GM21367 (cell line): ENCODE data around the gene SH2D1B.
"Not testable (repeated sequence)": the region's sequence is repeated elsewhere in the genome, so short reads cannot be mapped to it uniquely, and the experiment has no call there.

Source experiments
- ATAC-seq: cut with Tn5 transposase; IDR thresholded peaks from one replicate; pipeline ENCODE4 v1.9.1; 2021; ENCODE audit not compliant: unreplicated experiment

The SH2D1B gene, protein sequence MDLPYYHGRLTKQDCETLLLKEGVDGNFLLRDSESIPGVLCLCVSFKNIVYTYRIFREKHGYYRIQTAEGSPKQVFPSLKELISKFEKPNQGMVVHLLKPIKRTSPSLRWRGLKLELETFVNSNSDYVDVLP

DNA sequence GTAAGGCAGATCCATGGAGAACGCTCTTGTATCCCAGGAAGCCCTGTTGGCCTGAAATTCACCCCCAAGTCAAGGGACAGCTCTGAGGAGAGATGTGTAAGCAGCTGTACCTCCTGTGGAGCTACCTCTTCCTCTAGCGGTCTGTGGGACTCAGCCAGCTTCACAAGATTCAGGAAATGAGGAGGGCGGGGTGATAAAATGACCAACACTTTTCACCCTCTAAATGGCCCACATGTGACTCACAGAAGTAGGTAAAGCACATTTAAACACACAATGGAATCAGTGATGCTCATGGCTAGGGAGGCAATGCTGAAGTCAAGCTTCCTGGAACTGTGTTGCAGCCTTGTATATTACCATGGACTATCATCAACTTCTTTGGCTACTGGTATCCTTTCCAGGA, at the start of gene SH2D1B:
SH2D1B (minus strand) TSS at position 135 of the 400 bp plus-strand sequence; CDS start at position 15, 120 bp downstream.
- no peak for ATAC-seq

DNA sequence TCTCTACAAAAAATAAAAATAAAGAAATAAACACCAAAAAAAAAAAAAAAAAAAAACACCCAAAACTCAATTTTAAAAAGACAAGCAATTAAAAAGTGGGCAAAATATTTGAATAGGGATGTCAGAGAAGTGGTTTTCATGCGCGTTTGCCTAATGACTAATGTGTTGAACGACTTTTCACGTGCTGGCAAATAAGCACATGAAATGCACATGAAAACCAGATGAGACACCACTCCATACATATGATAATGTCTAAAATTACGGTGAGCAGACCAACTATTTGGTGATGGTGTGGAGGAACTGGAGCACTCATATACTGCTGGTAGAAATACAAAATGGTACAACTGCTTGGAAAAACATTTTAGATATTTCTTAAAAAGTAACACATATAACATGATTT, 46.3 kb upstream of the SH2D1B start:
- no peak for ATAC-seq

DNA sequence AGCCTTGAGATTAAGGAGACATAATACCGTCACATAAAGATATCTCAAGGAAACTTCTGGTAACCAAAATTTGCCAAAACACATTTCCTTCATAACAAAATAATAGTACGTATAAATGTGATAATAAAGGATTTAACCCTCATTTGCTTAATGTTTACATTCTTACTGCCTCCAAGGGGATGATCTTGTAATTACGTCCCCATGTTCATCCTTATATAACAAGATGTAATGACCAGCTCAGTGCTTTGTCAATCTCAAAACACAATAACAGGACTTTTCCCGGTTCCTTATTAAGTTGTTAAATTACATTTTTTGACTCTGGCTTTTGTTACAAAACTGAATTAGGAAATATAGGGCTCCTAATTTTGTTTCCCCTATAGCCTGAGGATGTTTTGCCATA, 44.4 kb upstream of the SH2D1B start:
- ATAC-seq, result no peak

DNA sequence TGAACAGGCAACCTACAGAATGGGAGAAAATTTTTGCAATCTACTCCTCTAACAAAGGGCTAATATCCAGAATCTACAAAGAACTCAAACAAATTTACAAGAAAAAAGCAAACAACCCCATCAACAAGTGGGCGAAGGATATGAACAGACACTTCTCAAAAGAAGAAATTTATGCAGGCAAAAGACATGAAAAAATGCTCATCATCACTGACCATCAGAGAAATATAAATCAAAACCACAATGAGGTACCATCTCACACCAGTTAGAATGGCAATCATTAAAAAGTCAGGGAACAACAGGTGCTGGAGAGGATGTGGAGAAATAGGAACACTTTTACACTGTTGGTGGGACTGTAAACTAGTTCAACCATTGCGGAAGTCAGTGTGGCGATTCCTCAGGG, 42.4 kb upstream of the SH2D1B start:
- ATAC-seq, result not testable (repeated sequence)

DNA sequence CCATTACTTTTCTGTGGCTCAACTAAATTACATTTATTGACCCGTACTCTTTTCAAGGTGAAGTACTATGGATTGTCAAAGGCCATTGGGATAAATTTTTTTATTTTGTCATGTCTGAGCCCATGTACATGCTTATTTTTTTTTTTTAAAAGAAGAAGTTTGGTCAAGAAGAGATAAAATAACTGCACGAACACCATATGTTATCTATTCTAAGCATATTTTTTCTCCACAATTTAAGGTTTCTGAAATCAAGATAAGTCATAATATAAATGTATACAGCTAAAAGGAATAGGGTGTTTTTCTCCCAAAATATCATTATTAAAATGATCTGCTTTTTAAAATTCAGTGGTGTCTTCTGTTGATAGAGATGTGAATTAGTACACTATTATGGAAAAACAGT, 35.0 kb upstream of the SH2D1B start:
- ATAC-seq, result no peak

DNA sequence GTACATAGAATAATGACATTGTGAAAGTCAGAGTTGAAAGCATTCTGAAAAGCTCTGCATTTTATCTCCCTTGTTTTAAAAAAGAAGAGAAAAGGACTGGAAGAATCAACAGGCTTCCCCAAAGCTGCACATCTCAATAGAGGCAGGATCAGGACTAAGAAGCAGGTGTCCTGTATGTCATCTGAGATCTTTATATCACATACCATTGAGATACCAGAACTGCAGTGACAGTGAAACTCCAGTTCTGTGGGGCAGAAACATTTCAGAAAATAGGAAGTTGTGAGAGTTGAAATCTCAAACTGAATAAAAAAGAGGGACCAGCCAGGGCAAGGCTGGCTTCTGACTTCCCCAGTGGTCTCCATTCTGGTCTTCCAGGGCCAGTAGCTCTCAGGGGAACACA, 33.0 kb upstream of the SH2D1B start:
- no peak for ATAC-seq

DNA sequence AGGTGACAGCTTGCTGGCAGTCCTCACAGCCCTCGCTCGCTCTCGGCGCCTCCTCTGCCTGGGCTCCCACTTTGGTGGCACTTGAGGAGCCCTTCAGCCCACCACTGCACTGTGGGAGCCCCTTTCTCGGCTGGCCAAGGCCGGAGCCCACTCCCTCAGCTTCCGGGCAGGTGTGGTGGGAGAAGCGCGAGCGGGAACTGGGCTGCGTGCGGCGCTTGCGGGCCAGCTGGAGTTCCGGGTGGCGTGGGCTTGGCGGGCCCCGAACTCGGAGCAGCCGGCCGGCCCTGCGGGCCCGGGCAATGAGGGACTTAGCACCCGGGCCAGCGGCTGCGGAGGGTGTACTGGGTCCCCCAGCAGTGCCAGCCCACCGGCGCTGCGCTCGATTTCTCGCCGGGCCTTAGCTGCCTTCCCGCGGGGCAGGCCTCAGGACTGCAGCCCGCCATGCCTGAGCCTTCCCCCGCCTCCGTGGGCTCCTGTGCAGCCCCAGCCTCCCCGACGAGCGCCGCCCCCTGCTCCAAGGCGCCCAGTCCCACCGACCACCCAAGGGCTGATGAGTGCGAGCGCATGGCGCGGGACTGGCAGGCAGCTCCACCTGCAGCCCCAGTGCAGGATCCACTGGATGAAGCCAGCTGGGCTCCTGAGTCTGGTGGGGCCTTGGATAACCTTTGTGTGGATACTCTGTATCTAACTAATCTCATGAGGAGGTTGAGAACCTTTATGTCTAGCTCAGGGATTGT, 21.2 kb upstream of the SH2D1B start:
- ATAC-seq, result not testable (repeated sequence)

DNA sequence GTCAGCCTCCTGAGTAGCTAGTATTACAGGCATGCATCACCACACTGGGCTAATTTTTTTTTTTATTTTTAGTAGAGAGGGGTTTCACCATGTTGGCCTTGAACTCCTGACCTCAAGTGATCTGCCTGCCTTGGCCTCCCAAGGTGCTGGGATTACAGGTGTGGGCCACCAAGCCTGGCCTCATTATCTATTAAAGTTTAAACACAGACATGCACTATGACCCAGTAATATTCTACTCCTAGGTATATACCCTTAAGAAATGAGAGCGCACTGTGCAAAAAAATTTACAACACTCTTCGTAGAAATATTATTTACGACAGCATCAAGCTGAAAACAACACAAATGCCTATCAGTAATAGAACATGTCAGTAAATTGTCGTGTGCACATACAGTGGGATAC, 18.6 kb upstream of the SH2D1B start:
- no peak for ATAC-seq

DNA sequence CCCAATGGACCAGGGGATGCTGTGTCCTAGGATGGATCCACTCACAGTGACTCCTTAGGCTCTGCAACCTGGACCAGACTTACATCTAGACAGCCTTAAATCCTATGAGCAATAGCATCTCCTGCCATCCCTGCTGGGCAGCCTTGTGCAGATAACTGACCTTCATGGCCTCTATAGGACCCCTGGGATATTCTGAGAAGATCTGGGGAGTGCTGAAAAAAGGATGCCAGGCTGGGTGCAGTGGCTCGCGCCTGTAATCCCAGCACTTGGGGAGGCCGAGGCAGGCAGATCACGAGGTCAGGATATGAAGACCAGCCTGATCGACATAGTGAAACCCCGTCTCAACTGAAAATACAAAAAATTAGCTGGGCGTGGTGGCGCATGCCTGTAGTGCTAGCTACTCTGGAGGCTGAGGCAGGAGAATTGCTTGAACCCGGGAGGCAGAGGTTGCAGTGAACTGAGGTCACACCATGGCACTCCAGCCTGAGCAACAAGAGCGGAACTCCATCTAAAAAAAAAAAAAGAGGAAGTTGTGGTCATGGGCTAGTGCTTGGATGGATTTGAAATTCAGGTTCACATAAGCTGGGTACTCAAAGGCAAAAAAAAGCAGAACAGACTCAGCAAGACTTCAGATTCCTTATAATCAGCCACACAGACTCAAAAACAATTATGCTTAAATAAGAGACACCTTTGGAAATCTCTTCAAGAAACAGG, 10.9 kb upstream of the SH2D1B start:
- ATAC-seq, result no peak

DNA sequence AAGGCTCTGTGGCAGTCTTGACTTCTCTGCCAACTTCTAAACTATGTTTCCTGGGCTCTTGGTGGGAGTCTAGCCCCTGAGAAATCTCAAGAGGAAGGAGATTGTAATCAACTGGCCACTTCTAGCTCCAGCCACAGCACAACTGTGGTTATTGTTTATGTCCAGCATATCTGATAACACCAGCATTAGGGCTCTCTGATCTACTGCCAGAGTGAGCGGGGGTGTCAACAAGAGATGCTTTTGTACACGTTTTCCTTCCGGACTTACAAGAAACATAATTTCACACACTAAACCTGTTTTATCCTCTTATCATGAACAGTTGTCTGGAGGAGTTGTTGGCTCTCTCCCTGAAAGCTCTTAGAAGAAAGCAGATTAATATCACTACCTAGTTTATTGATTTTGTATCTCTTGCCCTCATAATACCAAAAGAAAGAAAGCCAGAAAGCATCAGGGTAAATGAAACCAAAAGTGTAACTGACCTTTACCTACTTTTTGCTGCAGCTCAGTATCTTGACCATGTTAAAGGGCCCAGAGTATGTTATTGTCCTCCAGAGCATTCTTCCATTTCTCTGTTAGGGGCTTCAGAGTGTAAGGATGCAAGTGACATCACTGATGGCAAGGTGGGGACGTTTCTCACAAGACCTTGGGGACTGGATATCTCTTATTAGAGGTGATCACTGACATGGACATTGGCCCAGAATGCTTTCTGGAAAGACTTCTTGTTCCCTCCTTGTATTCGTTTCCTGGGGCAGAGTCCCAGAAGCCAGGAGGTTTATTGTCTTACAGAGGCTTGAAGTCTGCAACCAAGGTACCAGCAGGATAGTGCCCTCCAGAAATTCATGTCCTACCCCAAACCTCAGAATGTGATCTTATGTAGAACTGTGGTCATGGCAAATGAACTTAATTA, 9.6 kb upstream of the SH2D1B start:
- ATAC-seq, result no peak

DNA sequence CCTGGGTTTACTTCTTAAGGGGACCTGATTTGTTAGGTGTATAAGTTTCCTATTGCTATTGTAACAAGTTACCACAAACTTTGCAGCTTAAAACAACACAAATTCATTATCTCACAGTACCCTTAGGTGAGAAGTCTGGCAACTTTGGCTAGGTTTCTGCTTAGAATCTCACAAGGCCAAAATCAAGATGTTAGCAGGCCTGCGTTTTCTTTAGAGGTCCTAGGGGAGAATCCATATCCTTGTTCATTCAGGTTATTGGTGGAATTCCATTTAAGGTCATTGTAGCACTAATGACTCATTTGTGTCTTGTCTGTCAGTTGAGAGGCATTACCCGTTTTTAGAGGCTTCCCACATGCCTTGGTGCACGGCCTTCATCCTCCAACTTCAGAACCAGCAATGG, 8.2 kb upstream of the SH2D1B start:
- no peak for ATAC-seq

DNA sequence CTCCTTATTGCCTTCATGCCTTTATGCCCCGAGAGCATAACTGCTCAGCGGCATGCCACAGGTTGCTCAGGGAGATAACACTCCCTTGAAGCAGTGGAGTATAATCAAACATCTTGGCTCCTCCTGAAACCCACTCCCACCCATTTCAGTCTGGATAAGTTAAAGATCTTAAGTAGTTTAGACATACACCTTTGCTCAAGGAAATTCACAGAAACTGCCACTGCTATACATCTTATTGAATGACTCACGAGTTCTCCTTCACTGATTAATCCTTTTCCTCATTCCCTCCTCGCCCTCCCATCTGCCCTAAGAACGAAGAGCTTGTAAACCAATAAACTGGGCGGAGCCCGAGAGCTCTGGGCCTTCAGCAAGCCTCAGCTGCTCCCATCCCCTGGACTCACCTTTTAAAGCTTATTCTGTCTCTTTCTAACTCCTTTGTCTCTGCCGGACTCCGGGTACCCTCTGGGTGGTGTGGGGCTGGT, 7.6 kb upstream of the SH2D1B start:
- not testable (repeated sequence) for ATAC-seq

DNA sequence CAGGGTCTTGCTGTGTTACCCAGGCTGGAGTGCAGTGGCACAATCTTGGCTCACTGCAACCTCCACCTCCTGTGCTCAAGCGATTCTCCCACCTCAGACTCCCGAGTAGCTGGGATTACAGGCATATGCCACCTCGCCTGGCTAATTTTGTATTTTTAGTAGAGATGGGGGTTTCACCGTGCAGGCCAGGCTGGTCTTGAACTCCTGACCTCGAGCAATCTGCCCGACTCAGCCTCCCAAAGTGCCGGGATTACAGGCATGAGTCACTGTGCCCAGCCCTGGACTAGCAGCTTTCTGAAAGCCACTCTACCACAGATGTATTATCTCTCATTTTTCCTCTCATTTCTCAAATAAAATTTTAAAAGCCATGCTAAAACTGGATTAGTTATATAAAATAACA, 6.6 kb upstream of the SH2D1B start:
- ATAC-seq, result not testable (repeated sequence)

DNA sequence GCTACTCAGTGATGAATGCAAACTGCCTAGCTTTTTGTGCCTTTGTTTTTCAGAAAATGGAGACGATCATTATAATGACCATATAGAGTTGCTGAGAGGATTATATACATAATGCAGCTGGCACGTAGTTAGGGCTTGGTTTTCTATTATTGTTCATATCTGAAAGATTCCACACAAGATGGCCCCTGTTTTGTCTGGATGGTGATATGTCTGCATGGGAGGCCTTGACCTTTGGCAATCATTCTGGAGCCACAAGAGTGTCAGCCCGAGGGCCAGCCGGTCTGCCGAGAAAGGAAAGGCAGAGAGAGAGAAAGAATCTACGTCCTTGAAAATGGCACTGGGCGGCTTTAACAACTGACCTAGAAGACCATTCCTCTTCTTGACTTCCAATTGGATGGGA, 5.7 kb upstream of the SH2D1B start:
- ATAC-seq, result no peak

DNA sequence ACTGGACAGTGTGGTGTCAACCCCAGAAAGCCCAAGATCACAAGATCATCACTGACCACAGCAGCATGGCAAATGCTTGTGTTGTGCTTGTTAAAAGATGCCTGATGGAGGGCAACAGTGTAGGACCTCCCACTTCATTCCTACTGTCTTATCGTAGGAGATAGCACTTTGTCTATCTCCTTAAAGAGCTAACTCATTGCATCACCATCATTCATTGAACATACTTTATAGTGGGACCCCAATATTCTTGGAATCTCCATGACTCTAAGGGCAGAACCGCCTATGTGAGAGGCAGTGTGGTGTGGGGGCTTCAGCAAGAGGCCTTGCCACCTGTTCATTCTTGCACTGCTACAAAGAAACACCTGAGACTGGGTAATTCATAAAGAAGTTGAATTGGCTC, 5.0 kb upstream of the SH2D1B start:
- ATAC-seq, result no peak

DNA sequence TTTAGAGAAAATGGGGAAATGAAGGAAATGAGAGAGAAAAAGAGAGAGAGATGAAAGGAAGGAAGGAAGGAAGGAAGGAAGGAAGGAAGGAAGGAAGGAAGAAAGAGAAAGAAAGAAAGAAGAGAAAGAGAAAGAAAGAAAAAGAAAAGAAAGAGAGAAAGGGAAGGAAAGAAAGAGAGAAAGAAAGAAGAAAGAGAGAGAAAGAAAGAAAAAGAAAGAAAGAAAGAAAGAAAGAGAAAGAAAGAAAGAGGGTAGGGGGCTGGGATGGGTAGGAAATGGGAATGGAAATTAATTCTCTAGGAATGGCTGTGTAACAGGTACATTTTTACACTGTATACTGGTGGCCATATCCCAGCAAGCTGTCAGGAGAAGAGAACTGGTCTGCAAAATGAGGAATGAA, 4.3 kb upstream of the SH2D1B start:
- no peak for ATAC-seq

DNA sequence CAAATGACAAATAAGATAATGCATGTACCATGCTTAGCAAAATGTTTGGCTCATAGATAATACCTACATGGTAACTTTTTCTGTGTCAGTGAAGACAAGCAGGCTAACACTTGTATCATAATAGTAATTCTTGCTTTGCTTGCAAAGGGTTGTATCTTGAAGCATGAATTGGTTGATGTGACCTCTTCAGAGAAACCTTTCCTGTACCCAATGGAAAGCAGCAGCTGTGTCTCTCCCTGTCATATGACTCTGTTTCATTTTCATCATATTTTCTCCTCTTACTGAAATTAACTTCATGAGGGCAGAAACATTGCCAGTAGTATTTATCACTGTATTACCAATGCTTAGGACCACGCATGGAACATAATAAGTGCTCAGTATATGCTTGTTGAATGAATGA, 4.4 kb downstream of the SH2D1B start:
- ATAC-seq, result no peak

DNA sequence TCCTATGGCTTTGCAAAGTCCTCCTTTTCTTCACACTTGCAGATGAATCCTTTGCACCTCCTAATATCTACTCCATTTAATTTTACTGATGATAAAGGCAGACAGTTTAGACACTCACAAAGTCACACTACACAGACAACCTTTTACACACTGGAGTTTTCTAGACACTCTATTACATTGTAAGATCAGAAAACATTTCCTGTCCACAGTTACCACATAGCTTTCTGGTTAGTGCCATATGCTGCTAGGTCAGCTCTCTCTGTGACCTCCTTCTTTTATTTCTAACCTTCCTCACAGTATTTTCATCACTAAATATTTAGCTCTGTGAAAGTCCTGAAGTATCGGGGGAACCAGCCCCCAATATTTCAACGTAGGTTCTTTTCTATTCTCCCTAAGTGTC, 5.1 kb downstream of the SH2D1B start:
- no peak for ATAC-seq

DNA sequence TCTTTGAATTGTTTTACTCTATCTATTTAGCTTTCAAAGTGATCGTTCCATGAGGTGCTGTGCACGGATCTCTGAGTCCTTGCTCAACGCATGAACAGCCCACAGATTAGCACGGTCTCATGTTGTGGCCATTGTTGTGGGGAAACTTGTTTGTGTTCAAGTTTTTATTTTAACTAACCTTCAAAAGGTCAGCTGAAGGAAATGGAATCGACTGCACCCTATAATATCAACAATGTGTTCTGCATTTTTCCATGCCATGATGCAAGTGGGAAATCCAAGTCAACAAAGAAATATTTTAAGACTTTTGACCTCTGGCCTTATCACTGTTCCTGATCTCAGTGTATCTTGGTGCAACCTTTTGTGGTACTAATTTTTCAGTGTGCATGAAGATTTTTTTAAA, 6.1 kb downstream of the SH2D1B start:
- ATAC-seq, result no peak

DNA sequence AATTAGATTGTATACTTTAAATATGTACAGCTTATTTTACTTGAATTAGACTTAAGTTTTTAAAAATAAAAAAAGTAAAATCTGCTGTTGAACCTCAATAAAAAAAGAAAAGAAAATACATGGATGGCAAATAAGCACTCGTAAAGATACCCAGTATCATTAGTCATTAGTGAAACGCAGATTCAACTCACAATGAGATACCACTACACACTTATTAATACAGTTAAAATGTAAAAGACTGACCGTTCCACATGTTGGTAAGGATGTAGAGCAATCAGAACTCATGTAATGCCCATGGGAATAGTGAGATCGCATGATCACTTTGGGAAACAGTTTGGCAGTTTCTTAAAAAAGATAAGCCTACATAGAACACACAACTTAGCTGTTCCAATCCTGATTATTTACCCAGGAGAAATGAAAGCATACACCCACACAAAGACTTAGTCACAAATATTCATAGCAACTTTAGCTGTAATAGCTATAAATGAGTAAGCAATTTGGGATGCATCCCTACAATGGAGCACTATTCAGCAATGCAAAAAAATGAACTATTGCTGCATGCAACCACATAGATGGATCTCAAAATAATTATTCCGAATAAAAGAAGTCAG, 7.3 kb downstream of the SH2D1B start:
- no peak for ATAC-seq
